ENCODE measurements around the gene DPP6.
"Not testable (repeated sequence)": the region's sequence is repeated elsewhere in the genome, so short reads cannot be mapped to it uniquely, and the experiment has no call there.

DPP6 gene

GRCh38 chr7:154053466-154054312 lies 1.5 kb downstream of the DPP6 start:
- not testable (repeated sequence) for DNase-seq; ATAC-seq; H3K36me3 Mint-ChIP-seq (ENCODE audit: low read depth); H3K4me1 Mint-ChIP-seq; H3K9me3 Mint-ChIP-seq; H3K4me3 Mint-ChIP-seq; H3K27ac Mint-ChIP-seq; H3K27me3 Mint-ChIP-seq

GRCh38 chr7:154054664-154055063 lies 2.5 kb downstream of the DPP6 start:
- H3K4me3 Mint-ChIP-seq; H3K4me1 Mint-ChIP-seq; DNase-seq; H3K36me3 Mint-ChIP-seq (ENCODE audit: low read depth); ATAC-seq; H3K9me3 Mint-ChIP-seq; H3K27me3 Mint-ChIP-seq; H3K27ac Mint-ChIP-seq: not testable (repeated sequence)

- DNase-seq = peak; percentile 4
- H3K27ac Mint-ChIP-seq; H3K4me3 Mint-ChIP-seq; H3K36me3 Mint-ChIP-seq (ENCODE audit: low read depth); H3K4me1 Mint-ChIP-seq; H3K27me3 Mint-ChIP-seq; H3K9me3 Mint-ChIP-seq; ATAC-seq: not testable (repeated sequence)
Observed at GRCh38 chr7:154055491-154056106, 3.4 kb downstream of the DPP6 start.

- H3K27me3 Mint-ChIP-seq; DNase-seq; ATAC-seq; H3K9me3 Mint-ChIP-seq; H3K4me3 Mint-ChIP-seq; H3K27ac Mint-ChIP-seq; H3K4me1 Mint-ChIP-seq; H3K36me3 Mint-ChIP-seq (ENCODE audit: low read depth): not testable (repeated sequence)
Observed at GRCh38 chr7:154058783-154059182, 6.6 kb downstream of the DPP6 start.

GRCh38 chr7:154060551-154060950 lies 8.4 kb downstream of the DPP6 start:
- not testable (repeated sequence) for ATAC-seq; H3K4me3 Mint-ChIP-seq; H3K27ac Mint-ChIP-seq; DNase-seq; H3K36me3 Mint-ChIP-seq (ENCODE audit: low read depth); H3K4me1 Mint-ChIP-seq; H3K9me3 Mint-ChIP-seq; H3K27me3 Mint-ChIP-seq

GRCh38 chr7:154071833-154072232 lies 19.6 kb downstream of the DPP6 start:
- not testable (repeated sequence) for H3K4me3 Mint-ChIP-seq; H3K27me3 Mint-ChIP-seq; H3K36me3 Mint-ChIP-seq (ENCODE audit: low read depth); H3K4me1 Mint-ChIP-seq; H3K9me3 Mint-ChIP-seq; DNase-seq; H3K27ac Mint-ChIP-seq; ATAC-seq

- H3K36me3 Mint-ChIP-seq (ENCODE audit: low read depth); H3K27me3 Mint-ChIP-seq; ATAC-seq: not testable (repeated sequence)
Observed at GRCh38 chr7:154072395-154073181, 20.4 kb downstream of the DPP6 start.

GRCh38 chr7:154078523-154078922 lies 26.3 kb downstream of the DPP6 start:
- H3K4me3 Mint-ChIP-seq; H3K9me3 Mint-ChIP-seq; H3K36me3 Mint-ChIP-seq (ENCODE audit: low read depth); ATAC-seq; H3K4me1 Mint-ChIP-seq; DNase-seq; H3K27ac Mint-ChIP-seq; H3K27me3 Mint-ChIP-seq: not testable (repeated sequence)

More at GRCh38 chr7:154072395-154073181, 20.4 kb downstream of the DPP6 start:
- not testable (repeated sequence) for H3K4me3 Mint-ChIP-seq, H3K4me1 Mint-ChIP-seq, H3K27ac Mint-ChIP-seq, H3K9me3 Mint-ChIP-seq, DNase-seq

GRCh38 chr7:154080249-154080648 lies 28.1 kb downstream of the DPP6 start:
- not testable (repeated sequence) for H3K36me3 Mint-ChIP-seq (ENCODE audit: low read depth); ATAC-seq; H3K27ac Mint-ChIP-seq; H3K4me3 Mint-ChIP-seq; H3K27me3 Mint-ChIP-seq; H3K9me3 Mint-ChIP-seq; H3K4me1 Mint-ChIP-seq; DNase-seq

GRCh38 chr7:154087037-154087725 lies 35.0 kb downstream of the DPP6 start:
- H3K4me3 Mint-ChIP-seq; DNase-seq; H3K27ac Mint-ChIP-seq; H3K9me3 Mint-ChIP-seq; H3K4me1 Mint-ChIP-seq; H3K27me3 Mint-ChIP-seq; ATAC-seq; H3K36me3 Mint-ChIP-seq (ENCODE audit: low read depth): not testable (repeated sequence)

GRCh38 chr7:154092093-154092492 lies 39.9 kb downstream of the DPP6 start:
- not testable (repeated sequence) for H3K4me3 Mint-ChIP-seq; H3K27me3 Mint-ChIP-seq; H3K27ac Mint-ChIP-seq; H3K9me3 Mint-ChIP-seq; H3K4me1 Mint-ChIP-seq; H3K36me3 Mint-ChIP-seq (ENCODE audit: low read depth); DNase-seq; ATAC-seq

- not testable (repeated sequence) for ATAC-seq; H3K4me3 Mint-ChIP-seq; H3K27ac Mint-ChIP-seq; H3K9me3 Mint-ChIP-seq; DNase-seq; H3K36me3 Mint-ChIP-seq (ENCODE audit: low read depth); H3K4me1 Mint-ChIP-seq; H3K27me3 Mint-ChIP-seq
Observed at GRCh38 chr7:154095201-154095600, 43.0 kb downstream of the DPP6 start.

GRCh38 chr7:154105063-154105462 lies 52.9 kb downstream of the DPP6 start:
- H3K36me3 Mint-ChIP-seq (ENCODE audit: low read depth); H3K27ac Mint-ChIP-seq; H3K4me1 Mint-ChIP-seq; H3K27me3 Mint-ChIP-seq; DNase-seq; H3K4me3 Mint-ChIP-seq; ATAC-seq; H3K9me3 Mint-ChIP-seq: not testable (repeated sequence)

- not testable (repeated sequence) for DNase-seq; H3K4me1 Mint-ChIP-seq; H3K27ac Mint-ChIP-seq; H3K9me3 Mint-ChIP-seq; H3K4me3 Mint-ChIP-seq; H3K36me3 Mint-ChIP-seq (ENCODE audit: low read depth); ATAC-seq; H3K27me3 Mint-ChIP-seq
Observed at GRCh38 chr7:154109615-154110014, 57.4 kb downstream of the DPP6 start.

Data from activated naive CD8-positive, alpha-beta T cell treated with anti-CD3 and anti-CD28 coated beads, Interleukin-2, amount 50 U/mL, for 24 hours (primary cell).